K562 (cell line): ENCODE measurements around the gene FGF2. TPM values are rescaled to one million over a fixed set of nuclear protein-coding genes. Genes with fewer than 3 reads are reported as not detected.

ENCODE experiments used
- C11orf30 ChIP-seq: fragments of 450-650 bp; IDR thresholded peaks from 2 replicates; pipeline ENCODE4 v1.6.1; 2016; ENCODE audit warnings: low read depth, mild to moderate bottlenecking
- CREB1 ChIP-seq, 2 experiments: sonication (generic) in 1 of 2; formaldehyde crosslinking in 1 of 2; IDR thresholded peaks; 2 replicates each; pipeline versions ENCODE4 v1.6.1 to v1.8.0; 2012 to 2022; ENCODE audit warnings: inconsistent platforms in 1 of 2, mild to moderate bottlenecking in 1 of 2, missing genetic modification reagents in 1 of 2, moderate library complexity in 1 of 2
- CREB3L1 ChIP-seq: fragments of 450-650 bp; IDR thresholded peaks from 2 replicates; pipeline ENCODE4 v1.6.1; 2014; ENCODE audit warnings: low read depth, mild to moderate bottlenecking, moderate library complexity, borderline replicate concordance
- DACH1 ChIP-seq: fragments of 450-650 bp; IDR thresholded peaks from 2 replicates; pipeline ENCODE4 v1.6.1; 2018; ENCODE audit not compliant: partially characterized antibody
- ETV1 ChIP-seq: fragments of 450-650 bp; conservative IDR thresholded peaks from 2 replicates; pipeline ENCODE4 v1.6.1; 2016; ENCODE audit warnings: missing genetic modification characterization, control low read depth, low read depth, missing compliant biosample characterization
- FOSL1 ChIP-seq: fragments of 200-800 bp; sonication (Bioruptor generic); conservative IDR thresholded peaks from 2 replicates; pipeline ENCODE4 v1.6.1; 2016; ENCODE audit warnings: missing genetic modification characterization, missing compliant biosample characterization
- HNRNPLL ChIP-seq: fragments of 200-400 bp; formaldehyde crosslinking; IDR thresholded peaks from 2 replicates; pipeline ENCODE4 v1.6.1; 2017; ENCODE audit warnings: low read length, low read depth, mild to moderate bottlenecking; ENCODE audit not compliant: poor library complexity, severe bottlenecking
- KDM1A ChIP-seq, 2 experiments: fragments of 450-650 bp; IDR thresholded peaks; 2 replicates each; pipeline ENCODE4 v1.6.1; 2016; ENCODE audit warnings: mild to moderate bottlenecking in 2 of 2
- KHSRP ChIP-seq: fragments of 450-650 bp; IDR thresholded peaks from 2 replicates; pipeline ENCODE4 v1.6.1; 2017
- MECOM ChIP-seq: fragments of 250-450 bp; sonication (Bioruptor Pico); IDR thresholded peaks from 2 replicates; pipeline ENCODE4 v1.8.0; 2022; ENCODE audit warnings: inconsistent platforms
- MEIS2 ChIP-seq: fragments of 450-650 bp; IDR thresholded peaks from 2 replicates; pipeline ENCODE4 v1.6.1; 2014; ENCODE audit warnings: mild to moderate bottlenecking; ENCODE audit not compliant: partially characterized antibody
- MYC ChIP-seq, 2 experiments: fragments of 250-450 bp in 1 of 2; sonication (Bioruptor Pico) in 1 of 2; IDR thresholded peaks; 2 replicates each; pipeline versions ENCODE4 v1.5.1 to v1.6.1; 2012 to 2021; ENCODE audit warnings: low read depth in 2 of 2, borderline replicate concordance in 1 of 2, improper control_type of control experiment in 1 of 2, low read length in 1 of 2, mild to moderate bottlenecking in 1 of 2, moderate library complexity in 1 of 2
- NFE2 ChIP-seq: IDR thresholded peaks from 2 replicates; pipeline ENCODE4 v1.6.1; 2014; ENCODE audit warnings: antibody characterized with exemption, low read depth
- RCOR1 ChIP-seq, 2 experiments: IDR thresholded peaks; 2 replicates each; pipeline ENCODE4 v1.6.1; 2012; ENCODE audit warnings: low read depth in 2 of 2, low read length in 2 of 2, borderline replicate concordance in 1 of 2, improper control_type of control experiment in 1 of 2
- SMAD3 ChIP-seq: fragments of 450-650 bp; formaldehyde crosslinking; conservative IDR thresholded peaks from 2 replicates; pipeline ENCODE4 v1.4.0; 2020; ENCODE audit warnings: mild to moderate bottlenecking
- SMAD4 ChIP-seq: fragments of 250-450 bp; sonication (Bioruptor Pico); conservative IDR thresholded peaks from 2 replicates; pipeline ENCODE4 v1.8.0; 2021; ENCODE audit warnings: inconsistent platforms, mild to moderate bottlenecking, moderate library complexity
- TRIM24 ChIP-seq, 2 experiments: fragments of 450-650 bp; IDR thresholded peaks; 2 replicates each; pipeline ENCODE4 v1.6.1; 2016
- polyA plus RNA-seq, 8 experiments: library from polyadenylated mRNA; depleted of rRNA in 4 of 8; stranded (reverse) in 5 of 8; unstranded in 3 of 8; fragments of >200 nt; fragmentation: Nextera tagmentation in 2 of 8; fragmentation: Illumina TruSeq in 1 of 8; extraction: Ambion mirVana in 2 of 8; extraction: Trizol in 1 of 8; gene quantifications; 2 replicates each; pipeline versions ENCODE4 v1.2.1 to v1.2.3, GENCODE V29; 2011 to 2014; ENCODE audit warnings: inconsistent platforms in 1 of 8, missing spikeins in 1 of 8
- total RNA-seq, 7 experiments: library from RNA; depleted of rRNA in 6 of 7; stranded (reverse); fragments of >200 nt in 6 of 7; fragmentation: Illumina TruSeq in 2 of 7; extraction: Trizol in 2 of 7; gene quantifications; 2 replicates each; pipeline versions ENCODE4 v1.2.1 to v1.2.3, GENCODE V29; 2011 to 2021; ENCODE audit warnings: low replicate concordance in 1 of 7
- TF ChIP-seq, protein P1 (sequence below): sonication (generic); formaldehyde crosslinking; IDR thresholded peaks from 2 replicates; pipeline ENCODE4 v1.8.1; 2023; ENCODE audit warnings: mild to moderate bottlenecking, missing genetic modification reagents
- TF ChIP-seq, protein P2 (sequence below): fragments of 450-650 bp; formaldehyde crosslinking; IDR thresholded peaks from 2 replicates; pipeline ENCODE4 v1.4.0; 2022; ENCODE audit warnings: missing genetic modification characterization

FGF2 gene
- total and polyA plus RNA-seq, 9 of the 15 experiments (the other 6 are each of a cell fraction or from before 2014, with no cell fraction given) = 2.5 to 19.4 (median 9.2) TPM

DNA sequence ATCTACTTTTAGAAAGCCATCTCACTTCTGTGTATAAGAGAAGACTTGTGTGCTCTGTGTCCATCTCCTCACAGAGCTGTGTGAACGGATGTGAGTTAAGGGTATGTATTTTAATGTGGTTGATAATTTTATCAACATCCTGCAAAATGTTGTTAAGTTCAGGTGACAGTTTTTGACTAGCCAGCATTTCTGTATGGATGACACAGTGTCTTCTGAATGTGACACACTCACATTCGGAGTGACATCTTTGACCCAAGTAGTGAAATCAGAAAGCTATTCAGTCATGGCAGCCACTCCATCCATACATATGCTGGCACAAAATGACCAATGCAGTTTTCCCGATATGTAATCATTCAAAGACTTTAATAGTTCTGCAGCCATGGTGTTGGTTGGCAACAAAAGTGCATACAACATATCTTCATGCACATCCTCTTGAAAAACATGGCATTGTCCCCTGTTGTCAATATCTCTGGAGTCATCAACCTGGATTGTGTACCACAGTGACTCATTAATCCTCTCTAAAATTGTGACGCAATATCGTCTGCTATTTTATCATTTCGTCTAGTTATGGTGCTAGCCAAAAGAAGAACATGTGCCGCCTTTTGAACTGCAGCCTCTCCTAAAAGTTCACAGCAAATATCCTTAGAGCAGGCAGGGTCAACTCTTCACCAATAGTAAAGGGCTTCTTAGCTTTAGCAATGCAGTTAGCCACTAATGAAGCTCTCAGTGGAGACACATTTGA is 6.8 kb upstream of the FGF2 start (continued):
- TF ChIP-seq CREB1 (IDR thresholded peaks at IDR 0.05) (0 out of 2 replicates have a peak, but pooled peaks have one; percentile 33), CREB1 (CRISPR knock-in tag; IDR thresholded peaks at IDR 0.05) (no peak), KDM1A (IDR thresholded peaks at IDR 0.05) (peak in 1 of 2 experiments; percentile 16; a peak in 2 of 4 replicates), KHSRP (no peak), FOSL1 (peak; percentile 83), SMAD3 (CRISPR knock-in tag) (0 out of 2 replicates have a peak, but pooled peaks have one; percentile 42), MEIS2 (peak; percentile 4), CREB3L1 (no peak), TRIM24 (IDR thresholded peaks at IDR 0.05) (peak; percentile 55 to 62; a peak in 3 of 4 replicates), DACH1 (peak; percentile 42), SMAD4 (CRISPR knock-in tag) (peak; percentile 50; the same call in 1 of the 2 replicates), C11orf30 (peak; percentile 60), ETV1 (tag) (0 out of 2 replicates have a peak, but pooled peaks have one; percentile 3), MYC (IDR thresholded peaks at IDR 0.05; ENCODE audit: low read depth, low read length) (peak; percentile 68; the same call in 1 of the 2 replicates), MYC (CRISPR knock-in tag; IDR thresholded peaks at IDR 0.05; ENCODE audit: borderline replicate concordance, low read depth) (no peak), MECOM (CRISPR knock-in tag) (peak; percentile 13; the same call in 1 of the 2 replicates), HNRNPLL (no peak), RCOR1 (IDR thresholded peaks at IDR 0.05; ENCODE audit: borderline replicate concordance in 1 of 2, low read depth in 2 of 2, low read length in 2 of 2) (0 out of 4 replicates have a peak, but pooled peaks of 1 of the 2 experiments have one; percentile 24), NFE2 (peak; percentile 53)
- TF ChIP-seq, protein P1, sequence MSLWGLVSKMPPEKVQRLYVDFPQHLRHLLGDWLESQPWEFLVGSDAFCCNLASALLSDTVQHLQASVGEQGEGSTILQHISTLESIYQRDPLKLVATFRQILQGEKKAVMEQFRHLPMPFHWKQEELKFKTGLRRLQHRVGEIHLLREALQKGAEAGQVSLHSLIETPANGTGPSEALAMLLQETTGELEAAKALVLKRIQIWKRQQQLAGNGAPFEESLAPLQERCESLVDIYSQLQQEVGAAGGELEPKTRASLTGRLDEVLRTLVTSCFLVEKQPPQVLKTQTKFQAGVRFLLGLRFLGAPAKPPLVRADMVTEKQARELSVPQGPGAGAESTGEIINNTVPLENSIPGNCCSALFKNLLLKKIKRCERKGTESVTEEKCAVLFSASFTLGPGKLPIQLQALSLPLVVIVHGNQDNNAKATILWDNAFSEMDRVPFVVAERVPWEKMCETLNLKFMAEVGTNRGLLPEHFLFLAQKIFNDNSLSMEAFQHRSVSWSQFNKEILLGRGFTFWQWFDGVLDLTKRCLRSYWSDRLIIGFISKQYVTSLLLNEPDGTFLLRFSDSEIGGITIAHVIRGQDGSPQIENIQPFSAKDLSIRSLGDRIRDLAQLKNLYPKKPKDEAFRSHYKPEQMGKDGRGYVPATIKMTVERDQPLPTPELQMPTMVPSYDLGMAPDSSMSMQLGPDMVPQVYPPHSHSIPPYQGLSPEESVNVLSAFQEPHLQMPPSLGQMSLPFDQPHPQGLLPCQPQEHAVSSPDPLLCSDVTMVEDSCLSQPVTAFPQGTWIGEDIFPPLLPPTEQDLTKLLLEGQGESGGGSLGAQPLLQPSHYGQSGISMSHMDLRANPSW = no peak
- TF ChIP-seq, protein P2, sequence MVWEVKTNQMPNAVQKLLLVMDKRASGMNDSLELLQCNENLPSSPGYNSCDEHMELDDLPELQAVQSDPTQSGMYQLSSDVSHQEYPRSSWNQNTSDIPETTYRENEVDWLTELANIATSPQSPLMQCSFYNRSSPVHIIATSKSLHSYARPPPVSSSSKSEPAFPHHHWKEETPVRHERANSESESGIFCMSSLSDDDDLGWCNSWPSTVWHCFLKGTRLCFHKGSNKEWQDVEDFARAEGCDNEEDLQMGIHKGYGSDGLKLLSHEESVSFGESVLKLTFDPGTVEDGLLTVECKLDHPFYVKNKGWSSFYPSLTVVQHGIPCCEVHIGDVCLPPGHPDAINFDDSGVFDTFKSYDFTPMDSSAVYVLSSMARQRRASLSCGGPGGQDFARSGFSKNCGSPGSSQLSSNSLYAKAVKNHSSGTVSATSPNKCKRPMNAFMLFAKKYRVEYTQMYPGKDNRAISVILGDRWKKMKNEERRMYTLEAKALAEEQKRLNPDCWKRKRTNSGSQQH (CRISPR knock-in tag) = no peak
